GM21825 (cell line): ENCODE data around the gene TLCD3A.
"Not testable (repeated sequence)": the region's sequence is repeated elsewhere in the genome, so short reads cannot be mapped to it uniquely, and the experiment has no call there.

ENCODE experiments used
- ATAC-seq: cut with Tn5 transposase; IDR thresholded peaks from one replicate; pipeline ENCODE4 v1.9.1; 2021; ENCODE audit warnings: mild to moderate bottlenecking, moderate library complexity; ENCODE audit not compliant: unreplicated experiment

The TLCD3A gene

DNA sequence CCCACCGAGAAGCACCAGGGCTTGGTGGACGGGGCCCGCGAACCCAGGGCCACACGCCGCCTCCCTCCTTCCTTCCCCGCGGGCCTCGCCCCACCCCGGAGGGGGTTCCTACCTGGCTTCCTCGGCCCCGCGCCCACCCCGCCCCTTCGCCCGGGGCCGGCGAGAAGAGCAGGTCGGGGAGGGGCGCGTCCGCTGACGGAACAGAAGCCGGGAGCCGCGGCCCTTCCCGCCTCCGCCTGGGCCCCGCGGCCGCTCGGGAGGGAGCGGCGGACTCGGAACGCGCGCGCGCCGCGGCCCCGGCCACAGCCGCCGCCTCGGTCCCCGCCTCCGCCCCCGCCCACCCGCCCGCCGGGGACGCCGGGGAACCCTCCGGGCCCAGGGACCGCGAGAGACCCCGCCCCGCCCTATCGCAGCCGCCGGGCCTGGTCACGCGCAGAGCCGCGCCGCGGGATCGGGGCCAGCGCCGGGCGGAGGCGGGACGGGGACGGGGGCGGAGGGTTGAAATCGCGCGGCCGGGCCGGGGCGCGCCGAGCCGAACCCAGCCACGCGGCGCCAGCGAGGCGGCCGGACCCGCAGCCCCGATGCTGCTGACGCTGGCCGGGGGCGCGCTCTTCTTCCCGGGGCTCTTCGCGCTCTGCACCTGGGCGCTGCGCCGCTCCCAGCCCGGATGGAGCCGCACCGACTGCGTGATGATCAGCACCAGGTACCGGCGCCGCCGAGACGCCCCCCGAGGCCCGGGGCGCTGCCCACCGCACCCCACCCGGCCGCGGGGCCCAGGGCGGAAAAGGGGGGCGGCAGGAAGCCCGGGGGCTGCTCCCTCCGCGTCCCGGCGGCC is at the start of gene TLCD3A:
Gene TLCD3A, plus strand, starts transcription at position 530 of the 835 bp plus-strand sequence. Its CDS starts 52 bp downstream, at position 582.
- peak; percentile 70 for ATAC-seq

DNA sequence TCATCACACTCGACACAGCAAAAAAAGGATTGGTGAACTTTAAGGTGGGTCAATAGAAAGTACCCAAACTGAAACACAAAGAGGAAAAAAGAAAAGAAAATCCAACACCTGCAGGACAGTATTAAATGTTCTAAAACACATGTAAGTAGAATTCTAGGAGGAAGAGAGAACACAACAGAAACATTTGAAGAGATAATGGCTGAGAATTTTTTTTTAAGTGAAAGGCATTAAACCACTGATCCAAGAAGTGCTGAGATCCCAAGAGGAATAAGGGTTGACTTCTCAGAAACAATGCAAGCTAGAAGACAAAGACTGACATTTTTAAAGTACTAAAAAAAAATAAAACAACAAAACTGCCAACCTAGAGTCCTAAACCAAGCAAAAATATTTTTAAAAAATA is 49.4 kb upstream of the TLCD3A start:
- no peak for ATAC-seq

DNA sequence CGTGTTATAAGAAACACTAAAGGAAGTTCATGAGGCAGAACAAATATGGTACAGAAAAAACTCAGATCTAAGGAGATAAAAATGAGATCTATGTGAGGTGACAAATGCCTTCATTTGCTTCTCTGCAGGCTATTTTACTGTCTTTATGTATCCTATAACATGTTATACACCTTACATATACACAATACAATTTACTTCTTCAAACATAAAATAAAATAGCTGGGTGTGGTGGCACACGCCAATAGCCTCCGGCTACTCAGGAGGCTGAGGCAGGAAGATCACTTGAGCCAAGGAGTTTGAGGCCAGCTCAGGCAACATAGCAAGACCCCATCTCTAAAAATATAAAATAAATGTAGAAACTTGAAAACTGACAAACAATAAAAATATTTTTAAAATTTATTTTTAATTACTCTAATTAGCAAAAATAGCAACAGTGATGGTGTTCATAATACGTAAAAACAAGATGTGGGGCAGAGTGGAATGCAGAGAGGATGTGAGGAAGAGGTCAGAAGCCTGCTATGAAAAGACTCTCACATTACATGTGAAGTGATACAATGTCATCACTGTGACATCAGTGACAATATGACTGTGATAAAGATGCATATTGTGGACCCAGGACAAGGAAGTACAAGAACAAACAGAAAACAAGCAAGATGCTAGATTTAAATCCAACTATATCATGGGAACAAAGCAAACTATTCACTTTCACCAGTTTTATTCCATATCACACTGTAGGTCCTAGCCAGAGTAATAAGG is 48.7 kb upstream of the TLCD3A start:
- no peak for ATAC-seq

DNA sequence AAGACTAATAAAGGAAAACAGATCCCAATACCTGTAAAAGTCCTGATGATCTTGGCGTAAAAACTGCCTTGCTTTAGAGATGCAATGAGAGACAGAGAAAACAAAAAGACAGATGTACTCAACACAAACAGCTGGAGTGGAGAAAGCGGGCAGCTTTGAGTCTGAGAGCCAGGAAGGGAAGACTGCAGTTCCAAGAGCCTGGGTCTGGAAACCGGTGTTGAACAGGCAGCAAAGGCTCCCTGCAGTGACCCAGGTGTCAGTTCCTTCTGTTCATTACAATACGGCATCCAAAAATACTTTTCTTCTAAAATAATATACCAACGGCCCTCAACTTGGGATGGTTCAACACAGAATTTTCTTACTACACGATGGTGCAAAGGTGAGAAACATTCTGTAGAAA is 47.4 kb upstream of the TLCD3A start:
- no peak for ATAC-seq

DNA sequence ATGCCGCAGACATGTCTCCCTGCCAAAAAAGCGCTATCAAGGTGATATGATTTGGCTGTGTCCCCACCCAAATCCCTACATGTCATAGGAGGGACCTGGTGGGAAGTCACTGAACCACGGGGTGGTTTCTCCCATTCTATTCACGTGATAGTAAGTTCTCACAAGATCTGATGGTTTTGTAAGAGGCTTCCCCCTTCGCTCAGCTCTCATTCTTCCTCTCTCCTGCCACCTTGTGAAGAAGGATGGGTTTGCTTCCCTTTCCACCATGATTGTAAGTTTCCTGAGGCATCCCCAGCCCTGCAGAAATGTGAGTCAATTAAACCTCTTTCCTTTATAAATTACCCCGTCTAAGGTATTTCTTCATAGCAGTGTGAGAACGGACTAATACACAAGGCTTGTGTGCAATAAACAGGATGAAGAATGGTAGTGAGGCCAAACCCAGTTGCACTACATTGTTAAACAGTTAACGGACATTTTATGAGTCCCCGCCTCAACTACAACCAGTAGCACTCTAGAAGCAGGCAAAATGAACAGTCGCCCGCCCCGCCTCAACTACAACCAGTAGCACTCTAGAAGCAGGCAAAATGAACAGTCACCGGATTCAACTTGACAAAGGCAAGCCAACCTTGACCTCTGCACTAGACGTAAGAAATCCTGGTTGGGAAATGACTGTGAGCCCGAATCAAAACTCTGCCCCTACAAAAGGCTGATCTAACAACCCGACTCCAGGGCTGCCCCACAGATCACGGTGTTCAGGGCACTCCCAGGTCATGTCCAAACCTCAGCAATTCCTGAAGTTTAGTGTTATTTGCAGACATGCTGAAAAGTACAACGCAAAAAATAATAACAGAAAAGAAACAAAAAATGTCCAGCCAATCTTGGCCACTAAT is 44.1 kb upstream of the TLCD3A start:
- no peak for ATAC-seq

DNA sequence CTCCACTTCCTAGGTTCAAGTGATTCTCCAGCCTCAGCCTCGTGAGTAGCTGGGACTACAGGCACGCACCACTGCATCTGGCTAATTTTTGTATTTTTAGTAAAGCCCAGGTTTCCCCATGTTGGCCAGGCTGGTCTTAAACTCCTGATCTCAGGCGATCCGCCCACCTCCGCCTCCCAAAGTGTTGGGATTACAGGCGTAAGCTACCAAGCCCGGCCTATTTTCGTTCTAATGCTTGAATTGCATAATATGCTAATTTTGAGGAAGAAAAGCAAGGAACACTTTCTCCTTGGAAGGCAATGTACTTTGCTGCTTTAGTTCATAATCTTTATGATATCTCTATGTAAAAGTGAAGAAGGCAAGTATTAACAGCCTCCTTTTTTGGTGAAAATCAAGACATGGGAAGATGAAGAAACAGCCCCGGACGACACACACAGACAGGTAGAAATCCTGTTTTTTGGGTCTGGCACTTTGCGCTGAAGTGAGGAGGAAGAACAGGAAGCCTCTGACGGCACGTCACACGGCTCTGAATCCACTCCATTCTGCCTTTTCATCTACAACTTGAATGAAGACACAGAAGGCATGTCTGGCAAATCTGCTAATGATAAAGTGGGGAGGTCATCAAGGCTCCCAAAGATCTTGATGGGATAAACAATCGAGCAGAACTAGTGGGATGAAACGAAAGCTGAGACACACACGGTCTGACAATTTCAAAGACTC is 42.7 kb upstream of the TLCD3A start:
- ATAC-seq = no peak

DNA sequence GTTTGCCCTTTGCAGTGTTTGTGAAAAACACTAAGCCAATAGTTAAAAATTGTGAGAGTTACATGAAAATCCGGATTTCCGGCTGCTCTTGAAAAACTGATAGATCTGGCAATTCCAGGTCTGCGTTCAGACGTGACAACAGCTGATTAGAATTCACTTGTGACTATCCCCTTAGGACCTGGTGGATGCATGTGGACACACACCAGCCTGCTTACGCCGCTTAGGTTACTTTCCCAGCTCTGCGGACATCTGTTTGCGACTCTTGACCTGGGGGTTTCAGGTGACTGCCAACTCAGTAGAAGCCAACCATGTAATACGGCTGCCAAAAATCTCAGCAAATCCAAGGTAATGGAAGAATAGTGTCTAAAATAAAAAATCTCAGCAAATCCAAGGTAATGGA is 42.0 kb upstream of the TLCD3A start:
- no peak for ATAC-seq

DNA sequence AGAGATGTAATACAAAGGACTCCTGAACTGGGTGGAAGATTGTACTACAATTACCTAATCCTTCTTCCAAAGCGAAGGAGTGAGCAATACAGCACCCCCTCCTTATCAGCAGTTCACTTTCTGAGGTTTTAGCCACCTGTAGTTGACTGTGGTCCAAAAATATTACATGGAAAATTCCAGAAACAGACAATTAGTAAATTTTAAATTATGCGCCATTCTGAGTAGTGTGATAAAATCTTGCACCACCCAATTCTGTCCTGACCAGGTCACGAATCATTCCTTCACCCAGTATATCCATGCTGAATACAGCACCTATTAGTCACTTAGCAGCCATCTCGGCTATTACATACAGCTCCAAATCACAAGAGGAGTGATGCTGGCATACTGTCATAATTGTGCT is 41.0 kb upstream of the TLCD3A start:
- ATAC-seq = no peak

DNA sequence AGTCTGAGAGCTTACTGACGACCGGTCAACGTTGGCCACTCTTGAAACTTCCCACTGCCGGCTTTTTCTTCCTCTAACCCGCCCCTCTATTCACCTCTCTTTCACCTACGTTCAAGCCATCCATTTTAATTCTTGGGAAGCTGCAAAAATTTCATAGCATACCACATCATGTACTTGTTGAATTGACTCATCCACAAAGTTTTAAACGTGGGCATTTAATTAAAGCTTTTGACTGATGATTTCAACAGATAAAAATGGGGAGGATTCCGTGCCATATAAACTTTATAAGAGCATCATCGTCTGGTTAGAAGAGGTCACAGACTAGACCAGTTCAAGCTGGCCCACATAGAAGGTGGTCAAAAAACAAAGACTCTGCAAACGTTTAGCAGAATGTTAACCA is 40.3 kb upstream of the TLCD3A start:
- ATAC-seq = no peak

DNA sequence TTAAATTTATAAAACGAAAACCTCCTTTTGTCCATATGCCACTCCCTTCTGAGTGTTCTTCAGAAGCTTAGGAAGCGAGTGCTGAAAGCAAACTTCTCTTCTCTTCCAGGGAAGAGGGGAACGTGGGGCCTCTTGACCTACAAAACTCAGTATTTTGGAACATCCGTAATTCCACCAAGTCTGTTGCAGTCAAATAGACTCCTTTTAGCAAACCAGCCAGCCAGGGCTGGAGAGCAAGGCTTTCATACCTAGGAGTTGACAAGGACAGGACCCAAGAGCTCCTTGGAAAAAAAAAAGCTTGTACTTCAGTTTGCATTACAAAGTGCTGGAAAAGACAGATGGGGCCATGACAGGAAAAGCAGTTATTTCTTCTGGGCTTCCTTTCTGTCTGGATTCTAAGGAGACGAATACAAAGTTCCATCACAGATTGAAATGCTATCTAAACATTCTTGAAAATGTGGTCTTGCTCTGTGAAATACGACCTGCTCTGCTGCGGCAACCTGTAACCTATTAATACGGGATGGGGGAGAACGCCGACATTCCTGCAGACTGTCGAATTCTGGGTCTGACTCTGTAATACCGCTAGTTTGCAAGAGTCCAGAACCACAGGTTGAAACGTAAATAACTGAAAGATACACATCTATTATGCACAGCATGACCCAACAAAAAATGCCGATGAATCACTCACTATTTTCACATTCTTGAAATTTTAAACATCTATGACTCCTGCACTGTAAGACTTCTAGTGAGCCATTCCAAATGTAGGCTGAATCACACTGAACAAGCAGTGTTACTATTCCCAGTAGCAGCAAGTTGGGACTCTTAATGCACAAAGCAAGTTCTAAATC is 38.4 kb upstream of the TLCD3A start:
- ATAC-seq = no peak

DNA sequence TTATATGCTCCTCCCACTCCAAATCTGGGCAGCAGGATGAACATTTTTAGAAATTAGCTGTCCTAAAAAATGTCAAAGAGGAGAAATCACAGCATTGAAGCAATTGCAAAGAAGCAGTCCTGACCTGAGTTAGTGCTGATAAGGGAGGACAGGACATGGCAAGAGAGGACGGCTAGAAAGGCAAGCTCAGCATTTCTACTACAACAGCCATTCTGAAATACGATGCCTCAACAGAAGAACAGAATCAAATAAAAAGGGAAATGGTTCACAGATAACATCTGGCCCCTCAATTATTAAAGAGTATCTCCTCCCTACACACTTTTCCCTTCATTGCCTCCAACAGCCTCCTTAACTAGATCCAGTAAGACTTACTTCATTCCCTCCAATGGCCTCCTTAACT is 36.0 kb upstream of the TLCD3A start:
- ATAC-seq = no peak

DNA sequence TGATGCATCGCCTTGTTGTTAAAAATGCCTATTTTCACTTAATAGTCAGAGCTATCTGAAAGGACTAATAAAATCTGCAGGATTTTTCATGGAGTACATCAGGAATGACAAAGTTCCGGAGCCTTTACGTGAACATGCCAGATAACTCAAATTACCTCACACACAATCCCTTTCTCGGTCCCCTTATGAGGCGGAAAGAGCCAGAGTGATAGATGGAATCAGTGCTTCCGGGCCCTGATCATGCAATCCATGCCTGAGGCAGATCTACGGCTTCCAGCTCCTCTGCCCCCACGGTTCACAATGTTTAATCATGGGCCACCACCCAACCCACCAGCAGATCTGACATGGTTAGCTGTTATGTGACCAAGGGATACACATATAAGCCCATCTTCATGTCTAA is 34.7 kb upstream of the TLCD3A start:
- no peak for ATAC-seq

DNA sequence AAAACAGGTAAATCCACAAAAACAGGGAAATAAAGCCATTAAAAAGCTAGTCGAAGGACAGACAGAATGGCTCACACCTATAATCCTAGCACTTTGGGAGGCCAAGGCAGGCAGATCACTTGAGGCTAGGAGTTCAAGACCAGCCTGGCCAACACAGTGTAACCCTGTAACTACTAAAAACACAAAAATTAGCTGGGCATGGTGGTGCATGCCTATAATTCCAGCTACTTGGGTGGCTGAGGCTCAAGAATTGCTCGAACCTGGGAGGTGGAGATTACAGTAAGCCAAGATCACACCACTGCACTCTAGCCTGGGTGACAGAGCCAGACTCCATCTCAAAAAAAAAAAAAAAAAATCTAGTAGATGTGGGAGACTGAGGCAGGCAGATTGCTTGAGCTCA is 34.3 kb upstream of the TLCD3A start:
- not testable (repeated sequence) for ATAC-seq

DNA sequence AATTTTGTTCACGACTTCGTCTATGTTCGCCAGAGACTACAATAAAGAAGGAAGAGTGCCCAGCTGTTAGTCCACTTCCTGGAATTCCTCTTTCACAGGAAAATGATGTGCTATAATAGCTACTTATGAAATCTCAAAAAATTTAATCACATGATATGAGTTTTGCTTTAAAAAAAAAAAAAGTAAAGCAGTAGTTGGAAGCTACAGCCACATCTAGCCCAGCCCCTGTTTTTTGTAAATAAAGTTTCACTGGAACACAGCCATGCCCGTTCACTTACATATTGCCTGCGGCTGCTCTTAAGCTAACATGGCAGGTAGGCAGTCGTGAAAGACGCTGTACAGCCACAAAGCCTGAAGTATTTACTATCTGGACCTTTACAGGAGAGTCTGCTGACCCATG is 33.1 kb upstream of the TLCD3A start:
- no peak for ATAC-seq

DNA sequence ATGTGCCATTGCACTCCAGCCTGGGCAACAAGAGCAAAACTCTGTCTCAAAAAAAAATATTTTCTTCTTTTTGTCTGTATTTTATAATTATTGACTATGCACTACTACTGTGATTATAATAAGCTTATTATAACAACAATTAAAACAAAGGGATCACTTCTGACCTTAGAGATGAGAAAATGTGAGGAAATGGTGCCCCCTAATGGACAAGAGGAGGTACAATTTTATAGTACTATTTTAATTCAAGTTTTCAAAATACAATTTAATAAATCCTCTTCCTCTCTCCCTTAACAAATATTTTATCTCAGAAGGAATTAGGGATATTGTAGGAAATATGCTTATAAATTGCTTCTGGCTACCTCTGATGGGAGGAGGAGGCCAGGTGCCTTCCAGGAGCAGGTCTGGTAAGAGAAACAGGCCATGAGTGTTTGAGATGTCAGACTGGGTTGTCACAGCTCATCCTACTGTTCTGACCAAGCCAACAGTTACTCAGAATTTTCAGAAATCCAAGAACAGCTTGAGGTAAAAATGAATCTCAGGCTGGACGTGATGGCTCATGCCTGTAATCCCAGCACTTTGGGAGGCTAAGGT is 31.8 kb upstream of the TLCD3A start:
- ATAC-seq = no peak

DNA sequence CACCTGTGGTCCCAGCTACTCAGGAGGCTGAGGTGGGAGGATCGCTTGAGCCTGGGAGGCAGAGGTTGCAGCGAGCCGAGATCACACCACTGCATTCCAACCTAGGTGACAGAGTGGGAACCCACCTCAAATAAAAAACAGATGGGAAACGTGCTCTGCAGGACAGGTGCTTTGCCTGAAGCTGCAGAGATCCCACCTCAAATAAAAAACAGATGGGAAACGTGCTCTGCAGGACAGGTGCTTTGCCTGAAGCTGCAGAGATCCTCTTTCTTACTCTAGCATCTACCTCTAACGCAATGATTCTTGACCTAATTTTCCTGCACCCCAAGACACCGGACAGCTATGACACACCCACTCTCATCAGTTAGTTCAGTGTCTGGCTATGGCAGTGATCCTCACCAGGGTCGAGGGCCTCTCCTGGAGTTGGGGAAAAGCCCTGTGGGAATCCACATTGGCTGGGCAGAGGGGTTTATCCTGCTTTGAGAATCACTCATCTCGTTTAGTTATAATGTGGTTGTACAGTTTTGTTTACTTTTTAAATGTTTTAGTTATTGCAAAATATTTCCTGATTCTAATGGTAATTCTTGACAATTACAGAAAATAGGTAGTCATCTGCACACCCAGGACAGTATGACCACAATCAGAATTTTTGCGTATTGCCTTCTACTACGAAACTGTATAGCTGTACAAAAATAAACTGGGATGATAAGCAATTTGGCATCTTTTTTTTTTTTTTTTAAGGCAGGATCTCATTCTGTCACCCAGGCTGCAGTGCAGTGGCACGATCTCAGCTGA is 29.1 kb upstream of the TLCD3A start:
- ATAC-seq = no peak

DNA sequence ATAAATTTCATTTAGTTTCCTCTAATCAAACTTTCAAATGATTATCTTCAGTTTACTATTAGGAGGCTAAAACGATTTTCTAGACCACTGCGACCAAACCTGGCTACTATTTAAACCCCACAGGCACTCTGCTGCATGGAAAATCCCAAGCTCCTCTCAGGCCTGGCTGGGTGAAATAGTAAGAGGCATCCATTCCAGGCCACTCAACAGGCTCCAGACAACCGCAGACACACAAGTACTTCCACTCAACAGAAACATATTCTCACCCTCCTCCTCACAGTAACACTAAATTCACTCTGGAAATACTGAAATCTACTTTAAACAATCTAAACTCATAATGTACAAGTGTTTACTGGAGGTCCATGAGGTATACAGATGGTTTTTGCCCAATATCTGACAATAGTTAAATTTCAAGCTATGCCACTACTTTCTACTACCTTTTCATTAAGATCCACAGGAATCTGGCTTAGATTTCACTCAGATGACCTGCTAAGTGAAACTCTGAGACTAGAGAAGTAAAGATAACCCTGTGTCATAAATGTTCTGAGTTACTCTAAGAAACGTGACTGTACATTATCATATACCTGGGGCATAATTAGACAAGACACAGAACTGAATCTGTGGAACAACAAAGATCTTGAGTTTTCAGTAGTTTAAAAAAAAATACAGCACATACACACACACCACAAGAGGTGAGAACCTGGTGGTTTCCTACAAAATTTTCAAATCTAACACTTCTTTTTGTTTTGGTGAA is 28.1 kb upstream of the TLCD3A start:
- no peak for ATAC-seq

DNA sequence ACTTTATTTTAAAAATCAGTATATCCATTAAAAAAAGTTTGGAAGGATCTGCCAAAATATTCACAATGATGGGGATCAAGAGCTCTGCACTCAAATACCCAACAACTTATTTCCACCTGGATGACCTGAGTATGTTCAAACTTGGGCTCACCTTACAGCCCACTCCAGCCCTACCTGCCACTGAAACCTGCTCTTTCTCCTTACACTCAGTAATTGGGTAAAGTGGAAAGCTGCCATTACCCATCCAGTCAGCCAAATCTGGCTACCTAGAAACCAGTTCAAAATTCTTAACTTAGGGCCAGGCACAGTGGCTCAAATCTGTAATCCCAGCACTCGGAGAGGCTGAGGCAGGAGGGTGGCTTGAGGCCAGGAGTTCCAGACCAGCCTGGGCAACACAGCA is 27.4 kb upstream of the TLCD3A start:
- ATAC-seq = no peak
